NCI-H2227 (cell line): ENCODE measurements around the gene TRIM3.
"Not testable (repeated sequence)": the region's sequence is repeated elsewhere in the genome, so short reads cannot be mapped to it uniquely, and the experiment has no call there.

Source experiments
- DNase-seq: peaks from one replicate; lab custom pipeline; 2025; ENCODE audit not compliant: unreplicated experiment; lab: John Stamatoyannopoulos, UW

Gene TRIM3

GRCh38 chr11:6473451-6474412, at the start of gene TRIM3:
TRIM3 (minus strand) TSS chr11:6473941; CDS start chr11:6465695, 8,246 bp downstream.
- peak; percentile 95 for DNase-seq

GRCh38 chr11:6523253-6523652, 49.5 kb upstream of the TRIM3 start:
- no peak for DNase-seq

DNA sequence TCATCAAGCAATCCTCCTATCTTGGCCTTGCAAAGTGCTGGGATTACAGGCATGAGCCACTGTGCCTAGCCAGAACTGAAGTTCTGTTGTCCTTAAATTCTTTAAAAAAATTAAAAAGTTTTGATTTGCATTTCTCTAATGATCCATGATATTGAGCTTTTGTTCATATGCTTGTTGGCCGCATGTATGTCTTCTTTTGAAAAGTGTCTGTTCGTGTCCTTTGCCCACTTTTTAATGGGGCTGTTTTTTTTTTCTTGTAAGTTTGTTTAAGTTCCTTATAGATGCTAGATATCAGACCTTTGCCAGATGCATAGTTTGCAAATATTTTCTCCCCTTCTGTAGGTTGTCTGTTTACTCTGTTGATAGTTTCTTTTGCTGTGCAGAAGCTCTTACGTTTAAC, 48.2 kb upstream of the TRIM3 start:
- DNase-seq, result not testable (repeated sequence)

GRCh38 chr11:6520265-6520664, 46.5 kb upstream of the TRIM3 start:
- no peak for DNase-seq

GRCh38 chr11:6516865-6517264, 43.1 kb upstream of the TRIM3 start:
- DNase-seq, result no peak

- peak; percentile 51 for DNase-seq
Measured at GRCh38 chr11:6505577-6506240, 32.0 kb upstream of the TRIM3 start.

DNA sequence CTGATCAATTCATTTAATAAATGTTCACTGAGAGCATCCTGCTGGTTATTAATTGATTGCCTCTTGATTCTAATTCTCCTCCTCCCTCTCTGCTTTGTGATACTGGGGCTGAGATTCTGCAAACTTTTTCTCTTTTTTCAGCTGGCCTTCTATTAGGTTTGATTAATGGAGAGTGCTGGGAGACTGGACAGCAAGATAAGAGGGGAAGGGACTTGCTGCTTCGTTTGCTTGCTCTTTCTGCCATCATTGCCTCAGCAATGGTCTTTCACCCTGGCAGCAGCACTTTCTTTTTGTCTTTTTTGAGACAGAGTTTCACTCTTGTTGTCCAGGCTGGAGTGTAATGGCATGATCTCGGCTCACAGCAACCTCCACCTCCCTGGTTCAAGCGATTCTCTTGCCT, 30.4 kb upstream of the TRIM3 start:
- no peak for DNase-seq

- DNase-seq, result no peak
Measured at GRCh38 chr11:6502382-6502781, 28.6 kb upstream of the TRIM3 start.

GRCh38 chr11:6498544-6498943, 24.8 kb upstream of the TRIM3 start:
- DNase-seq, result no peak

DNA sequence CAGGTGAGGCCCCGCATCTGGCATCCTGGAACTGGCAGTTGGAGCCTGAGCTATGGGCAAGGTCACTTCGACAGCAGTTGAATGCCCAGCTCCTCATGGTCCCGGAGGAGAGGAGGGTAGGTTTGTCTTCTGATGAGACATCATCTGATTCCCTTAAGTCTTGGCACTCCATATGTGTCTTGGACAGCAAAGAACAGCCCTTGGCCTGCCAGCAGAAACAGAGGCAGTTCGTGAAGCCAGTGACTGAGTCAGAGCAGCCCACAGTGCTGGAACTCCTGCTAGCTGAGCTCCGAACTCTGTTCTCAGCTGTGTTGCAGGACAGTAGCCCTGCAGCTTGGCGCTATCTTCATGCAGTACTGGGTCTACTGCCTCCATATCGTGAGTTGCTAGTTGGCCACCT, 24.4 kb upstream of the TRIM3 start:
- no peak for DNase-seq

GRCh38 chr11:6497069-6497839, 23.5 kb upstream of the TRIM3 start, which contains the start of gene DNHD1:
DNHD1 (plus strand) TSS chr11:6497280; CDS start chr11:6498216, 936 bp downstream.
- no peak for DNase-seq

DNA sequence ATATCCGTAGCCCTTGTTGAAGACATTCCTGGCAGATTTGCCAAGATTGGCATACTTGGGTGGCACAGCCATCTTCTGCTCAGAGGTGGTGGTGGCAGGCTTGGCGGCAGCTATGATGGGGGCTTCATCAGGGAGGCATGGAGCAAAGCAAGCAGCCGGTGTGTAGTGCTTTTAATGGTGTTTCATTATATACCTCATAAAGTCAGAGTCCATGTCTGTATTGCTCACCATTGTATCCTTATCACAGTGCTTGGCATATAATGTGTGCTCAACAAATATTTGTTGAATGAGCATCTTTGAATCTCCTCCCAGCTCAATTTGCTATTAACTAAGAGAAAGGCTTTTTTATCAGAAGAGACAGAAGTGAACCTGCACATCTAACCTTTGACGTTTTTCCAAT, 15.6 kb upstream of the TRIM3 start:
- DNase-seq, result no peak

DNA sequence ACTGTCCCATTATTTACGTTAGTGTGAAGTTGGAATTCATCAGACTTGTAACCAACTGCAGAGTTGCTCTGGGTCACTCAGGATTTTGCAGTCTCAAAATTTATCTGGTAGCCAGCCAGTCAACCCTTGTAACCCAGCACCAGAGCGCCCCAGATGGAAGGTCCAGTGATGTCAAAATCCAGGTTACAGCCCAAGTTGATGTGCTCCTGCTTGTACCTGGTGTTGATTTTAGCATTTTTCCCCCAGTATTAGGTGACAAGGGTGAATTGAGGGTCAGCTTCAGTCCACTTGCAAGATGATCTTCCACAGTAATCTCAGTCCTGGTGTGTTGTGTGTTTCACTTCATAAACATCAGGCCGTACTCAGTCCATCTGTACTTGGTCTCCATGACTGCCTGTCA, 15.1 kb upstream of the TRIM3 start:
- DNase-seq, result no peak

GRCh38 chr11:6488342-6488741, 14.6 kb upstream of the TRIM3 start:
- DNase-seq, result no peak

DNA sequence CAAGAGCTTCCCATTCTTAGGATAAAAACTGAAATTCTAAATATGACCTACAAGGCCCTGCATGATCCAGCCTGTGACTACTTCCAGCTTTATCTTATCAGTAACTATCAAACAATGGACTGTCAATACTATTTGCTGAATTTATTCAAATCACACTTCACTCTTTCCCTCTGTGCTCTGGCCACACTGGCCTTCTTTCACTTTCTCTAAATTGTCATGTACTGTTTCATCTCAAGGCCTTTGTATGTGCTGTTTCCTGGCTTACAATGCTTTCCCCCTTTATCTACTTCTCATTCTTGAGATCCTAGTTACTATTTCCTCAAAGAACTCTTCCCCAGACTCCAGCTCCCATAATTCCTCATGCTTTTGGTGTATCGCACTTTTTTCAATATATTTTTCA, 13.2 kb upstream of the TRIM3 start:
- no peak for DNase-seq

- DNase-seq, result no peak
Measured at GRCh38 chr11:6486256-6486655, 12.5 kb upstream of the TRIM3 start.

DNA sequence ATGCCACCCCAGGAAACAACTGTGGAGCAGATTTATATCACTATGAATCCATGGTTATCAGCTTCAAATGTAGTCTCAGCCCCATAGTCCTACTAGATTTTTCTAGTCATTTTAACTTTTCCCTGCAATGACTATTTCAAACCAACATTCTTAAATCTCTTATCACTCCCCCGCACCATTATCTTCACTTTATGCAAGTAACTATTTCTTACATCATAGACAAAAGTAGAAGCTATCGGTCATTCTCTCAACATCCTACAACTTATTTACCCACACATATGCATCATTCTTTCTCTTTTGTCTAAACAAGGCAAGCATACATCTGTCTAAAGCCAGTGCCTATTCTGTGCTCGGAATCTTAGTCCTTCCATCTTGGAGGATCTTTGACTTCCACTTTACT, 11.9 kb upstream of the TRIM3 start:
- DNase-seq, result no peak

GRCh38 chr11:6483015-6483414, 9.3 kb upstream of the TRIM3 start:
- DNase-seq, result no peak

GRCh38 chr11:6482441-6482840, 8.7 kb upstream of the TRIM3 start:
- DNase-seq, result no peak

DNA sequence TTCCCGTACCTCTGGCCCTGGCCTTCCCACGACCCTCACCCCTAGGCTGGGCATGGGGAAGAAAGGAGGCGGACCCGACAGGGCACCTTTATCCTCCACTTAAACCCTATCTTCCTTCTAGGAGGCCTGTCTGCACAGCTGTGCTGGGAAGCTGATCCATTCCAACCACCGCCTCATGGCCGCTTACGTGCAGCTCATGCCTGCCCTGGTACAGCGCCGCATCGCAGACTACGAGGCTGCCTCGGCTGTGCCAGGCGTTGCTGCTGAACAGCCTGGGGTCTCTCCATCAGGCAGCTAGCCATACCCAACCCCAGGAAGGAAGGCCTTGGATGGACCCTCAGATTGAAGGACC, 8.2 kb upstream of the TRIM3 start:
- DNase-seq, result no peak
